Astrocyte of the cerebellum (primary cell): ENCODE results near the gene PLXNB3.
"Not testable (repeated sequence)": the region's sequence is repeated elsewhere in the genome, so short reads cannot be mapped to it uniquely, and the experiment has no call there.

Experiments
- DNase-seq: peaks from one replicate; pipeline ENCODE4 v3.0.0-alpha.2; 2011; ENCODE audit warnings: low read depth
- H3K4me3 ChIP-seq: 2 replicates; pipeline ENCODE4 v1.5.1; 2011; ENCODE audit warnings: mild to moderate bottlenecking, low read depth, low read length, moderate library complexity
- CTCF ChIP-seq: IDR thresholded peaks from 2 replicates; pipeline ENCODE4 v1.5.1; 2012; ENCODE audit warnings: low read length, low read depth, moderate library complexity, mild to moderate bottlenecking; ENCODE audit errors: missing control alignments
- in situ Hi-C: cut with HindIII; loops from 2 replicates; pipeline ENCODE4 v1.10.0; 2017; ENCODE audit warnings: low sequenced_read_pairs

The PLXNB3 gene

DNA sequence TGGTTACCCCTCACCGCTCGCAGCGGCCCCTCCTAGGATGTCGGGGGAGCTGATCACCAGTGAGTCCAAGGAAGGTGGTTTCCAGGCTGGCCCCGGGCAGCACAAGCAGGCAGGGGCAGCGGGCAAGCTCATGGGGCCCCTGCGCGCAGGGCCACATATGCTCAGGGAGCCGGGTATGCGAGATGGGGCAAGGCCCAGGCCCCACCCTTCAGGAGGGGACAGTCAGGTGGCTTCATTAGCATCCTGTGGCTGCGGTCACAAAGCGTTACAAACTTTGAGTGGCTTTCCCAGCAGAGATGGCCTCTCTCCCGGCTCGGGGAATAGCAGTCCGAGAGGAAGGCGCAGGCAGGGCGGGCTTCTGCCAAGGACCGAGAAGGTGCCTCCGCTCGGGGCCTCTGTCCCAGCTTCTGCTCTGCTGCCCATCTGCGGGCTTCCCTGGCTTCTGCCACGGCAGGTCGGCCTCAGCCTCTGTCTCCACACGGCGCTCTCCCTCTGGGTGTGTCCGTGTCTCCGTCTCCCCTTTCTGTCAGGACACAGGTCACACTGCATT lies 25.9 kb upstream of the PLXNB3 start:
- TF ChIP-seq CTCF = no peak
- in situ Hi-C loops = no loop called here
- H3K4me3 ChIP-seq = no peak overlapping the region
- no peak for DNase-seq

GRCh38 chrX:153739754-153740486 lies 24.1 kb upstream of the PLXNB3 start:
- no peak for DNase-seq
- no peak overlapping the region for H3K4me3 ChIP-seq
- no peak for TF ChIP-seq CTCF
- in situ Hi-C loops = no loop called here

- no peak for TF ChIP-seq CTCF
- in situ Hi-C loops = no loop called here
- DNase-seq = no peak
- H3K4me3 ChIP-seq = no peak overlapping the region
Measured at GRCh38 chrX:153740631-153741222, 23.3 kb upstream of the PLXNB3 start.

- no peak for TF ChIP-seq CTCF
- DNase-seq = no peak
- no peak overlapping the region for H3K4me3 ChIP-seq
- in situ Hi-C loops = no loop called here
Measured at GRCh38 chrX:153741446-153741845, 22.6 kb upstream of the PLXNB3 start.

DNA sequence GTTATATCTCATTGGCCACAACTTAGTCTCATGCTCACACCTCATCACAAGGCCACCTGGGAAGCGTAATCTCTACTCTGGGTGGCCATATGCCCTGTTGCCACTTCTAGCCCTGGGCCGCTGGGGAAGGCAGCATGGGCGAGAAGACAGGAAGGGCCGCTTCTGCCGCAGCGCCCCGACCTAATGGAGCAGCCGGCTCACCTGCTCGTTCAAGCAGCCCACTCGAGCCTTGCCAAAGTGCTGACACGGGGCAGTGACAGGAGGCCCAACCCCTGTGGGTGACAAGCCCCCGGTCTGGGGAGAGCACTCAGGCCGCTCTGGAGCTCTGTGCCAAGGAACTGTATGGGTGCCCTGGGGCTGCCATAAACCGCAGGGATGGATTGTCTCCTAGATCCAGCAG lies 21.9 kb upstream of the PLXNB3 start:
- in situ Hi-C loops, DNase-seq, H3K4me3 ChIP-seq: not testable (repeated sequence)

DNA sequence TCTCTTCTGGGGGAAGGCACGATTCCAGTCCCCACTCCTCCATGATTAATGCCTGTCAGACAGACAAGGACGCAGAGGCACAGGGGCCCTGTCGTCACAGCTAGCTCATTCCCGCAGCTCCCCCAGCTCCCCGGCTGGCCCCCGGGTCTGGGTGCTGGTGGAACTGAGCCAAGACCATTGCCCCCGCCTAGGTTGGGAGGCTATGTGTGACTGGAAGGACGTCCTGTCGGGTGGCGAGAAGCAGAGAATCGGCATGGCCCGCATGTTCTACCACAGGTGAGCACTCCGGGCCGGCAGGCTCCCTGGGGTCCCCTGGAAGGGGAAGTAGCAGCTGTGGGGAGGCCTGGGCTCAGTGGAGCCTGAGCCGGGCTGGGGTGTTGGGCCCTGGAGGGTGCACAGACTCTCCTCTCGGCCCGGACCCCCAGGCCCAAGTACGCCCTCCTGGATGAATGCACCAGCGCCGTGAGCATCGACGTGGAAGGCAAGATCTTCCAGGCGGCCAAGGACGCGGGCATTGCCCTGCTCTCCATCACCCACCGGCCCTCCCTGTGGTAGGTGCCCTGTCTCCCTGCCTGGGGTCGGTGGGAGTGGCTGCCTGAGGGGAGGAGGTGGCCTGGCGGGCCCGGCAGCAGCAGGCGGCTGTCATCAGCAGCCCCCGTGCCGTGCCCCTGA lies 21.1 kb upstream of the PLXNB3 start:
- DNase-seq, in situ Hi-C loops, H3K4me3 ChIP-seq: not testable (repeated sequence)

GRCh38 chrX:153743468-153744209 lies 20.4 kb upstream of the PLXNB3 start:
- DNase-seq, in situ Hi-C loops, H3K4me3 ChIP-seq: not testable (repeated sequence)
